Iris pigment epithelial cell (primary cell): ENCODE measurements around the gene ABCB4.
"Not testable (repeated sequence)": the region's sequence is repeated elsewhere in the genome, so short reads cannot be mapped to it uniquely, and the experiment has no call there.

Experiments used
- DNase-seq: peaks from one replicate; pipeline ENCODE4 v3.0.0-alpha.2; 2011; ENCODE audit warnings: low read depth

The ABCB4 gene

DNA sequence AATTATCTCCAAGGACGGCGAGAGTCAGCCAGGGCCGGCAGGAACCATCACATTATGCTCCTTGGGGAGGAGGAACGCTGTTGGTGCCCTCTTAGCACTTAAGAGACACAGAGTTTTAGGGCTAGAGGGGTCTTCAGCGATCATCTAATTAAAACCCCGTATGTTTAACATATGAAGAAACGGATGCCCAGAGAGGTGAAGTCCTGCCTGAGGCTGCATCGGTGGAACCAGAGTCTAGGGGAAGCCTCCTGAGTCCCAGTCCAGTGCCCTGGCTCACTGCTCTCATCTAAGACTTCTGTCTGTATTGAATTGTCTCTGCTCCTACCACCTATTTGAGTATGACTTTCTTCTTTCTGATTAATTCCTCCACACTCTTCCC, 688 bp upstream of the ABCB4 start:
- DNase-seq: no peak

DNA sequence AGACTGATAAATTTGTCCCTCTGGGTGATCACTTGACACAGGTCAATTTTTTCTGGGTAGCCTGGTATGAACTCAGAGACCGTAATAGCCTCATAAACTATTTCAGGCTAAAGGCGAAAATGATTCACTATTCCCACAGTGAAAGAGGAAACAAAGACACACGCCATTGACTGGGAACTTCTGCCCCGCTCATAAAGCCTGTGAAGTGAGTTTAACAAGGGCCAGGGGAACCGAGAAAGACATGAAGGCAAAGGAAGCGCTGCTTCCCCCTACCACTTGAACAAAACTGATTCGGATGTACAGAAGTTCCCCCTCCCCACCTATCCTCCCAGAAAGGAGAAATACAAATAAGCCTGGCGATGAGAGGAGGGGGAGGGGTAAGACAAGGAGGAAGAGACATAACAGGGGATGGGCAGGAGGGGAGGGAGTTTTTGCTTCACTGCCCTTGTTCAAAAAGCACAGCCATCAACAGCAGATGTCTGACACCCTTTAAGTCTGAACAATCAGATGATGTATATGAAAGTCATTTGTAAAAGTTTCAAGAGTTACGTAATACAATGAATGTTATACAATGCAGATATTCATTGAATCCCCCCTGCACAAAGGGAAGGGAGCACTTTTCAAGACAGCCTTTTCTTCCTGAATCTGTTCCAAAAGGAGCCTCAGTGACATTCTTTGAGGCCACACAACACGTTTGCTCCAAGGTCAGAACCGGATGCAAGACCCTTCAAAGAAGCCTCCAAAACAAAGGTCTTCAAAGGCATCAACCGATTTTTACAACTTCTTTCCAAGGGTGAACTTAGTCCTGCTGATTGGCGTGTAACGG, 734 bp downstream of the ABCB4 start:
- DNase-seq: peak; percentile 38

DNA sequence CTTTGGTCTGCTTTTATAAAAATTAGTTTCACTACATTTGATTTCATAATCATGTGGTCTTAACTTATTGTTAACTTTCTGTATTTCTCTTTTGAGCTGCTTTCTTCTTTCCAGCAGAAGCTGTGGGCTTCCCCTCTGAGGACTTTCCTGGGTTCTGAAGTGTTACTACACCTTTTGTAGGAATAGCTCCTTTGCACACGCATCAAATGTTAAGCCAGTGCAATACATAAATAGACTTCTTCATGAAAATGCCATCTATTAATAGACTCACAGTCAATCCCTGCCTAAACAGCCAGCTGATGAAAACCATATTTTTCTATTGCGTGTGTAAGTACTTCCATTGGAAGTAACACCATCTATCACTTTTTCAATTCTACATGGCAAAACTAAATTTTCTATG, 1.5 kb downstream of the ABCB4 start:
- no peak for DNase-seq

DNA sequence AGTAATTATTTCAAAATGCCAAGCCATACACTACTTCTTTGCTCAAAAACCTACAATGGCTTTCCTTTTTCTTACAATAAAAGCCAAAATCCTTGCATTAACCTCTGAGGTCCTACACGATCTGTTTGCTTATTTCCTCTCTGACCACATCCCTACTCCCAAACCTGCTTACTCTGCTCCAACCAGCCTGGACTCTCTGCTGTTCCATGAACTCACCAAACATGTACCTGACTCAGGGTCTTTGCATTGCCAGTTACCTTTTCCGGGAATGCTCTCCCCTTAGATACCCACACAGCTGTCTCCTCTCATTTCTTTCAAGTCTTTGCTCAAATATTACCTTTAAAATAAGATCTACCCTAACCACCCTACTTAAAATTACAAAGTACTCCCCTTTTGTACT, 2.3 kb downstream of the ABCB4 start:
- DNase-seq: no peak

DNA sequence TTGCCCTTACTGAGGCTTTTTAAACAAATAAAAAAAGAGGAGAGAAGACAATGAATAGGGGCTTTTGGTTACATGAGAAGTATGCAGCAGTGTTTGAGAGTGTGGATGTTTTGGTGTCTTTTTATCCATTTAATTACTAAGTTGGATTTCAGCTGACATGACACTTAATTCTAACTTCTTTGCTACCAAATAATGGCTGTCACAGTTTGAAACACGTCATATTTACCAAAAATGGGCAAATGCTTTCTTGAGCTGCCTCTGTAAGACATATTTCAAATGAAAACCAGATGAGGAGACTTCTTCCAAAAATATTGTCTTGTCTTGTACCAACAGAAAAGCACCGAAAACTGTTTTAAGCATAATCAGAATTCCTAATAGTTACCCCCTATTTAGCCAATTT, 4.0 kb downstream of the ABCB4 start:
- no peak for DNase-seq

DNA sequence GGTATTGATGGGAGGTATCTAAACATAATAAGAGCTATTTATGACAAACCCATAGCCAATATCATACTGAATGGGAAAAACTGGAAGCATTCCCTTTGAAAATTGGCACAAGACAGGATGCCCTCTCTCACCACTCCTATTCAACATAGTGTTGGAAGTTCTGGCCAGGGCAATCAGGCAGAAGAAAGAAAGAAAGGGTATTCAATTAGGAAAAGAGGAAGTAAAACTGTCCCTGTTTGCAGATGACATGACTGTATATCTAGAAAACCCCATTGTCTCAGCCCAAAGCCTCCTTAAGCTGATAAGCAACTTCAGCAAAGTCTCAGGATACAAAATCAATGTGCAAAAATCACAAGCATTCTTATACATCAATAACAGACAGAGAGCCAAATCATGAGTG, 6.3 kb downstream of the ABCB4 start:
- DNase-seq: not testable (repeated sequence)

DNA sequence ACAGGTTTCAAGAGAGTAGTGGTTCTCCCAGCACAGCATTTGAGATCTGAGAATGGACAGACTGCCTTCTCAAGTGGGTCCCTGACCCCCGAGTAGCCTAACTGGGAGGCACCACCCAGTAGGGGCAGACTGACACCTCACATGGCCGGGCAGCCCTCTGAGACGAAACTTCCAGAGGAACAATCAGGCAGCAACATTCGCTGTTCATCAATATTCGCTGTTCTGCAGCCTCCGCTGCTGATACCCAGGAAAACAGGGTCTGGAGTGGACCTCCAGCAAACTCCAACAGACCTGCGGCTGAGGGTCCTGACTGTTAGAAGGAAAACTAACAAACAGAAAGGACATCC, 10.0 kb downstream of the ABCB4 start:
- DNase-seq: not testable (repeated sequence)

DNA sequence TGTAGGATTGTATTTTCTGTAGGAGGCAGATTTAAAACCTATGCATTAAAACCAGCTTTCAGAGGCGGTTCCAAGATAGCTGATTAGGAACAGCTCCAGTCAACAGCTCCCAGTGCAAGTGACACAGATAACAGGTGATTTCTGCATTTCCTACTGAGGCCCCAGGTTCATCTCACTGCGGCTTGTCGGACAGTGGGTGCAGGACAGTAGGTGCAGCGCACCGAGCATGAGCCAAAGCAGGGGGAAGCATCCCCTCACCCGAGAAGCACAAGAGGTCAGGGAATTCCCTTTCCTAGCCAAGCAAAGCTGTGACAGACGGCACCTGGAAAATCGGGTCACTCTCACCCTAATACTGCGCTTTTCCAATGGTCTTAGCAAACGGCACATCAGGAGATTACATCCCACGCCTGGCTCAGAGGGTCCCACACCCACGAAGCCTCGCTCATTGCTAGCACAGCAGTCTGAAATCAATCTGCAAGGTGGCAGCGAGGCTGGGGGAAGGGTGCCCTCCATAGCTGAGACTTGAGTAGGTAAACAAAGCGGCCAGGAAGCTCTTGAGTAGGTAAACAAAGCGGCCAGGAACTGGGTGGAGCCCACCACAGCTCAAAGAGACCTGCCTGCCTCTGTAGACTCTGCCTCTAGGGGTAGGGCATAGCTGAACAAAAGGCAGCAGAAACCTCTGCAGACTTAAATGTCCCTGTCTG, 10.5 kb downstream of the ABCB4 start:
- DNase-seq: not testable (repeated sequence)

DNA sequence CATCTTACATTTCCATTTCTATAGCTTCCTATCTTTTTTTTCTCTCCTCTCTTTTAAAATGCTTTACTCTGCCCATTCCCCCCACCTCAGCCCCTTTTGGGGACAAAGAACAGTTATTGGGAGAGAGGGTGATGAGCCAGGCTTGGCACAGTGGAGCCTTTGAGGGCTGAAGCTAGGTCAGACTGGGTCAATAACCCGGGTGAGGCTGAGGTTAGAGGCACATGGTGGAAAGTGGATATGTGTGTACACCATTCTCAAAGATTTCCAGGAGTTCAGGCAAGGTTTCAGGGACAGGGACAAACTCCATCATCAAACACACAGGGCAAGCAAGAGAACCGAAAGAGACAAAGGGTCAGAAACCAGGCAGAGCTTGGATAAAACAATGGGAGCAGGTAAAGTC, 11.5 kb downstream of the ABCB4 start:
- no peak for DNase-seq

DNA sequence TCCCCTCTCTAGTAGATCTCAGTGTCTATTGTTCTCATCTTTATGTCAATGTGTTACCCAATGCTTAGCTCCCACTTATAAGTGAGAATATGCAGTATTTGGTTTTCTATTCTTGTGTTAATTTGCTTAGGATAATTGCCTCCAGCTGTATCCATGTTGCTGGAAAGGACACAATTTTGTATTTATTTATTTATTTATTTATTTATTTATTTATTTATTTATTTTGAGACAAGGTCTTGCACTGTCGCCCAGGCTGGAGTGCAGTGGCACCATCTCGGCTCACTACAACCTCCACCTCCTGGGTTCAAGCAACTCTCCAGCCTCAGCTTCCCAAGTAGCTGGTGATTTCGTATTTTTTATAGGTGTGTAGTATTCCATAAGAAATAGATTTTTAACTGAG, 15.0 kb downstream of the ABCB4 start:
- not testable (repeated sequence) for DNase-seq

DNA sequence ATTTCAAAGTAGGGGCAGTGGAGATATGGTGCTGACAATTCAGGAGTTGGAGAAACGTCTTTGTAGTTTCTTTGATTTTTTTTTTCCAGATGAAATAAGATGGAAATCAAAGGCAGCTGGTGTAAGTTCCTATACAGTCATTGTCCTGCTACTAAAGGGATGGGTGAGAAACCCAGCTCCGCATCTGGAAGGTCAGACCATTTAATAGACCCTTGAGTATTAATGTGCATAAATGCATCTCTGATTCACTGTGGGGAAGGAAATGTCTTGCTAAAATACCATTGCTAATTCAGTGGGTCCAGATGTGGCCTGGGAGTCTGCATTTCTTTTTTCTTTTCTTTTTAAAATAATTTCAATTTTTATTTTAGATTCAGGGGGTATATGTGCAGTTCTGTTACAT, 15.5 kb downstream of the ABCB4 start:
- no peak for DNase-seq

DNA sequence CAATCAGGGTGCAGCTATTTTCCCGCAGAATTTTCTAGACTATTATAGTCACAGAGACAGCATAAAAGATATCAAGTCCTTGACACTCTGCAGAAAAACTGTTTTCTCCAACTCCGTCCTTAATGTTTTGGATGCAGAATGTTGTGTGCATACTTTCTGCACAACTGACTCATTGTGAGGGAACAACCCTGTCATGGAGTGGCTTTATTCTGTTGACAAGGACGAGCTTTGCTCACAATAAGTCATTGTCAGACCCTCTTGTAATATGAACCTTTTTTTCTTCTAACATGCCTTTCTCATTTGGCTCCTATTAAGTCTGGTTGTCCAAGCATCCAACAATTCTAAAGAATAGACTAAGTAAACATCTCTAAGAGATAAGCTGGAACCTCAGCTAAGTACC, 17.3 kb downstream of the ABCB4 start:
- DNase-seq: no peak

DNA sequence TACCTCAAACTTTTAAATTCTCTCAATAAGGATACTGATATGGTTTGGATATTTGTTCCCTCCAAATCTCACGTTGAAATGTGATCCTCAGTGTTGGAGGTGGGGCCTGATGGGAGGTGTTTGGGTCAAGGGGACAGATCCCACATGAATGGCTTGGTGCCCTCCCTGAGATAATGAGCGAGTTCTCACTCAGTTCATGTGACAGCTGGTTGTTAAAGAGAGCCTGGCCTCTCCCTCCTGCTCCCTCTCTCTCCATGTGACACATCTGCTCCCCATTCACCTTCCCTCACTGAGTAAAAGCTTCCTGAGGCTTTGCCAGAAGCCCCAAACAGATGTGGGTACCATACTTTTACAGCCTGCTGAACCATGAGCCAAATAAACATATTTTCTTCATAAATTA, 19.2 kb downstream of the ABCB4 start:
- DNase-seq: no peak

DNA sequence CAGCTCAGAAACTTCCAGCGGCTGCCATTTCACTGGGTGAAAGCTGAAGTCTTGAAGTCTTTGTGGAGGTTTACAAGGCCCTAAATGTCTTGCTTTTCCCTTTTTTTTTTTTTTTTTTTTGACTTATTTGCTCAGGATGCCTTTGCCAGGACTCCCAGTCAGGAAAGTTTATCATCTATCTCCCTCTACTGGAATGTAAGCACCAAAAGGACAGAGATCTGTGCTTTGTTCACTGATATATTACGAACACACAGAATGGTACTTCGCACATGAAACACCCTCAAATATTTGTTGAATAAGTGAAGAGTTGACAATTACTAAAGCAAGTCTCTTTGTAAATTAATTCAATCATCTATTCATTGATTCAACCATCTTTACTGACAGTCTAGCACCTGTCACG, 23.2 kb downstream of the ABCB4 start:
- DNase-seq: no peak

DNA sequence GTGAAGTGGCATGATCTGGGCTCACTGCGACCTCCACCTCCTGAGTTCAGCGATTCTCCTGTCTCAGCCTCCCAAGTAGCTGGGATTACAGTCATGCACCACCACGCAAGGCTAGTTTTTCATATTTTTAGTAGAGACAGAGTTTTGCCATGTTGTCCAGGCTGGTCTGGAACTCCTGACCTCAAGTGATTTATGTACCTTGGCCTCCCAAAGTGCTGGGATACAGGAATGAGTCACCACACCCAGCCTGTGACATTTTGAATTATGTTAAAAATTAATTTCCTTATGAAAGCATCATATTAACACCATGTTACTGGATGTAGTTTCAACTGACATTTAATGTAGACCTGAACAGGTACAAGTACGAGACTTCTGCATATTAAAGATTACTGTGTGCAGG, 24.3 kb downstream of the ABCB4 start:
- DNase-seq: no peak

DNA sequence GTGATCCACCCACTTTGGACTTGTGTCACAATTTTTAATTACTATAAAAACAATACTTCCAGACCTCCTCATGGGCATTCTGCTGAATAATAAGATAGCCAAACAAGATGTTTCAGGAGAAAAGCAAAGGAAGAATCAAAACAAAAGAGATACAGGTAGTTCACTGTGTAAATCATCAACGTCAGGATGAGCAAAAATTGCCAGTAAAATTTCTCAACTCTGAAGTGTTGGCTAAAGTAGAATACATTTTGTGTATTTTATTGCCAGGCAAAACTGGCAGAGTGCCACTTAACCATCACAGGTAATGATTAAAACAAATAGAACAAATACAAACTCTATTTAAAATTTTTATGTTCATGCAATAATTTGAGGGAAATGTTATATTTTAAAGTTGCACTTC, 24.8 kb downstream of the ABCB4 start:
- no peak for DNase-seq

DNA sequence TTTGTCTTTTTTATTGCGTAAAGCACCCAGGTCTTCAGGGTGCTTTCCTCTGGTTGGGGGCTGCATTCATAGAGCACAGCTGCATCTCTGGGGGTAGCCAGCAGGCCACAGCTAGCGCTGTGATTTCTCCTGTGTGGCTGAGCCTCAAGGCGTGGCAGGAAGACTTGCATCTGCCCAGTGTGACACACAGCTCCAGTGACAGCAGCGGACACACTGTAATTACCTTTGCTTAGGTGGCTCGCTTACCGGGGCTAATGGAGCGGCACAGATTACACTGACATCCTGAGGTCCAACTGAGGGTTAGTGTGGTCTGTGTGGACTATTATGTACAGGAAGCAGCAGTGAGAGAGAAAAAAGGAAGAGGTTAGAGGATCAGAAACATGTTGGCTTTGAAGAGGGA, 27.1 kb downstream of the ABCB4 start:
- DNase-seq: no peak

DNA sequence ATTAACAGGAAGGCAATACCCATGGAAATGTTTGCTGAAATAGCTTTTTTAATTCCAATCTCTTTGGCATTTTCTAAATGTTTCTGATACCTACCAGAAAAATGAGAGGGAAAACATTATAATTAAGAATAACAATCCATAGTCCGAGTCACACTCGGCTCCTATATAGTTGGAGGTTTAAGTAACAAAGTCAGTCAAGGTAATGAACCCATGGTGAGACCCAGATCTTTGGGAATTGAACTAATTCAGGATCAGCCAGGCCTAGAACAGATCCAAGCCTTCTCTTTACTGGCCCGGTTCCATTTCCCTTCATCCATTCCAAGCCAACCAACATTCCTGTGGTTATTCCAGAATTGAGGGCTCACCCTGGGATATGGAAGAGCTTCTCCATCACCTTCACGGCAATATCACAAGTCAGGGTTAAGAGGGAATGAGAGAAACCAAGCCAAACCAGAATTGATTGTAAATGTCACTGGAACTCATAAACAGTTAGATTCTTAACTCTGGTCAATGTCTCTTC, 28.3 kb downstream of the ABCB4 start:
- no peak for DNase-seq

DNA sequence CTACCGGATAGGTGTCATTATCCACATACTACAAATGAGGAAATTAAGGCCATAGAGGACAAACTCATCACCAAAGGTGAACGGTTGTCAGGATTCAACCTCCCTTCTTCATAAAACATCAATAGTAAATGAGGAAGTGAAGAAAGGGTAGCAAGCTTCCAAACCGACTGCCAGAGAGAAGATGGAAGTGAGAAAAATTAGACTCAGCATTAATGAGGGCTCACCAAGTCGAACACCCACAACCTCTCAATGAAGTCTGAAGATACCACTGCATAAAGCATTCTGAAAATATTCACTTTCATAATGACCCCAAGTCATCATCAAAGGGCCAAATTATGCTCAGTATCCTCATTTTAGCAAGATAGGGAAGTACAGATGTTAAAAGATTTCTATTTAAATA, 29.6 kb downstream of the ABCB4 start:
- no peak for DNase-seq

DNA sequence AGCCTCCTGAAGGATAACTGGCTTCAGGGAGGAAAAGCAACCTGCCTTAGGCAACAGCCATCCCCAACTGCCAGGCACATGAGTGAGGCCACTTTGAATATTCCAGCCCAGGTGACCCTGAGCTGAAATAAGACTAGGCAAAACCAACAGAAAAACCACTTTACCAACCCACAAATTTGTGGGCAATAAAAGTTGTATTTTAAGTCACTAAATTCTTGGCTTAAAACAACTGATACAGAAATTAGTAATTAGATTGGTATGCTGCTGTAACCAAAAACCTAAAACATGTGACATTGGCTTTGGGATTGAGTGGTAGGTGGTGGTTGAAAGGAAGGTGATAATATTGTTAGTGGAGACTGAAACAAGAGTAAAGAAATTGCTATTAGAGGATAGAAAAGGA, 39.9 kb downstream of the ABCB4 start:
- DNase-seq: peak; percentile 51

DNA sequence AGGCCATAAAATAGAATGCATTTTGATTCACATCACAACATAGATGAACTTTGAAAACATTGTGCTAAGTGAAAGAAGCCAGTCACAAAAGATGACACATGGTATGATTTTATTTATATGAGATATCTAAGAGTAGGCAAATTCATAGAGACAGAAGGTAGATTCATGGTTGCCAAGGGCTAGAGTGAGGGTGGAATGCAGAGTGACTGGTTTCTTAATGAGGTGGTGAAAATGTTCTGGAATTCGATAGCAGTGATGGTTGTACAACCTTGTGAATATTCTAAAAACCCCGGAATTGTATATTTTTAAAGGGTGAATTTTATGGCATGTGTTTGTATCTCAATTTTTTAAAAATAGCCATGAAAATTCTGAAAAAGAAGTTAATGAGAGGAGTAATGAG, 42.9 kb downstream of the ABCB4 start:
- no peak for DNase-seq

DNA sequence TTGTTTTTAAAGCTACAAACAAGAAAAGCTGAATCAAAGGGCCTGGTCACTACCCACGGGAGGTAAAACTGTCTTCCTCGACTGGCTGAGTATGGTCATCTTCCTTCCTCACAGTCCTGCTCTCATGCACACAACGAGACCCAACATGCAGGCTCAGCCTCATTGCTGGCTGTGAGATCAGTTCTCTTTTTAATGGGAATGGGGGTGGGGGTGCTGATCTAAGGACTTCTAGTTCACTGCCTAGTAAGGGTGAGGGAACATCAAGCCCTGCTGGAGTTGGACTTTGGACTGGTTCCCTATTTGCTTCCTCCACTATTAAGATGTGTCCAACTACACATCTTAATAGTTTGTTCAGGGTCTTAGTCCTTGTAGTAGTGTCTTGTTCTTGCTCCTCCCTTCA, 48.2 kb downstream of the ABCB4 start:
- no peak for DNase-seq

DNA sequence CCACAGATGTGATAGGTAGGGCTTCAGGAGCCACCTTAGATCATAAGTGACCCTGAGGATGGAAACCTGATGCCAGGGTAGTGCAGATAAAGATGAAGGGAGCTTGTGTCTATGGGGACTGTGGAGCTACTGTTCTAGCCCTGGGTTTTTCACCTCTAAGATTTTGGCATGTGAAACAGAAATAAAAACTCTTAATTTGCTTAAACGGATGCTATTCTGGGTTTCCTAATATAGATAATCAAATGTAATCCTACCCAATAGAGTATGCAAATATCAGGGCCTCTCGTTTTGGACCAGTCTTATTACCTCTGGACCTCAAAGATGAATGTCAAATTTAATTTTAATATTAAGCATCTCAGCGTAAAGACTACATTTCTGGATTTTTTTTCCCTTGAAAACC, 49.3 kb downstream of the ABCB4 start:
- DNase-seq: no peak

DNA sequence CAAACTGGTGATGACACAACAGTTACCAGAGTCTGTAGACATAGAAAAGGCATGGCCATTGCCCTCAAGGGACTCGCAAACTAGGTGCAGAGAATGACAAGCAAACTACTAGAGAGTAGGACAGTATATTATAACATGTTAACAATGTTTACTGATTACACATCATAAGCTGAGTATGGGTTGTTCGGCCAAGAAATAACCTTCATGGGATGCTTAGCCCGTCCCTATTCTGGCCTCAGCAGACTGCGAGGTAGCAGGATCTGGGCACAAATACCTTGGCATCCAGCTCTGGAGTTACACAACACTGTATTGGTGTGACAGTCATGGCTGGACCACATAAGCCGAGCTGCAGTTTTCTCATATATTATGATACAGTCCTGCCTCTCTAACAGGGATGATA, 51.4 kb downstream of the ABCB4 start:
- no peak for DNase-seq
